NCI-H1694 treated with DMSO at 0.1 percent for 48 hours (cell line): ENCODE results near the gene GSN.
A peak's percentile ranks its signal among the peaks of the same experiment; 100 is the strongest.

ENCODE experiments used
- DNase-seq: peaks from one replicate; lab custom pipeline; 2025; lab: John Stamatoyannopoulos, UW

The GSN gene

GRCh38 chr9:121267689-121268597 lies at the start of gene GSN:
Gene GSN (plus strand): TSS chr9:121268162. CDS start chr9:121301972, 33,810 bp downstream.
- no peak for DNase-seq

DNA sequence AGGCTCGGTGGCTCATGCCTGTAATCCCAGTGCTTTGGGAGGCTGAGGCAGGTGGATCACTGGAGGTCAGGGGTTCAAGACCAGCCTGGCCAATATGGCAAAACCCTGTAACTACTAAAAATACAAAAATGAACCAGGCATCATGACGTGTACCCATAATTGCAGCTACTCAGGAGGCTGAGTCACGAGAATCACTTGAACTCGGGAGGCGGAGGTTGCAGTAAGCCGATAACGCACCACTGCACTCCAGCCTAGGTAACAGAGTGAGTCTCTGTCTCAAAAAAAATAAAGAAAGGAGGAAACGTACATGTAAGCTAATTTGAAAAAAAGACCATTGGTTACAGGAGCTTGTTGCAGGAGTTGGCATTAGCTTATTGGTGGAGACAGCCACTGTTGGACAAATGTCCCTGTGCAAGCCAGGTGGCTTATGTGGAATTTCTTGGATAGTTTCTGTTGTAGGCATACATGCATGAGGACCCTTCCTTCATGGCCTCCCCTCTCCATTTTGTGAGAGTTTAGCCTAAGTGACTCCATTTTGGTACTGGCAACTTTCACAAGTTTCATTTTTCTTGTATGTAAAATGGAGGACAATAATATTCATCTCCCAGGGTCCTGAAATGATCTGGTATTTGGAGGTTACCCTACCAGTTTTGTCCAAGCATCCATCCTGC lies 49.5 kb upstream of the GSN start:
- DNase-seq = no peak

- DNase-seq = no peak
These were observed 48.4 kb upstream of the GSN start for GRCh38 chr9:121219530-121219929.

DNA sequence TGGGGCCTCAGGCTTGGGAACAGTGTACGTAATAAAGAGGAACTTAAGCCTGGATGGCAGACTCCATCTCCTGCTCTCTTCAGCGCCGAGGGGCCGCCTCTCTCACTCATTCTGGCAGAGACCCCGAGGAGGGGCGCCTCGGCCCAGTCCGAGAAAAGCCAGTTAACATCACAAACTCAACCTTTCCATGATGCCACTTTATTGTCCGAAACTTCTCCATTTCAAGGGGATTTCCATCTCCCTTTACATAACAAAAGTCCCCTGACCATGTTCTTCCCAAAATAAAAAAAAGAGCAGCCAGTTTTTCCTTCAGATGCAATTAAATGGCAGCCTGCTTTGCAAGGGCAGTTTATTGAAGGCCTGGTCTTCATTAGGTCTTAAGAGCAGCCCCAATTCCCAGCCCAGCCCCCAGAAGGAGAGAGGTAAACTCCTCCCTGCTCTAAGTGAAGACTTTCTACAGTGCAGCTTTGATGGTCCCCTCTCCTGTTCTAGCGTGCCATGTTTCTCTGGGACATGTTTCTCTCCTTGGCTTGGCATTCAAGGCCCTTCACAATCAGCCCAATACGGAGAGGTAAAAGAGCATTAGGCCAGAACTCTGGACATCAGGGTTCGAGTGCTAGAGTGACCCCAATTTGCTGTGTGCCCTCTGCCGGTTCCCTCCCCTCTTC lies 46.8 kb upstream of the GSN start:
- no peak for DNase-seq

GRCh38 chr9:121221664-121222055 lies 46.3 kb upstream of the GSN start:
- DNase-seq = no peak

- peak; percentile 40 for DNase-seq
These were observed 45.3 kb upstream of the GSN start for GRCh38 chr9:121222524-121223171.

GRCh38 chr9:121225240-121225639 lies 42.7 kb upstream of the GSN start:
- no peak for DNase-seq

- no peak for DNase-seq
These were observed 41.8 kb upstream of the GSN start for GRCh38 chr9:121226175-121226574.

DNA sequence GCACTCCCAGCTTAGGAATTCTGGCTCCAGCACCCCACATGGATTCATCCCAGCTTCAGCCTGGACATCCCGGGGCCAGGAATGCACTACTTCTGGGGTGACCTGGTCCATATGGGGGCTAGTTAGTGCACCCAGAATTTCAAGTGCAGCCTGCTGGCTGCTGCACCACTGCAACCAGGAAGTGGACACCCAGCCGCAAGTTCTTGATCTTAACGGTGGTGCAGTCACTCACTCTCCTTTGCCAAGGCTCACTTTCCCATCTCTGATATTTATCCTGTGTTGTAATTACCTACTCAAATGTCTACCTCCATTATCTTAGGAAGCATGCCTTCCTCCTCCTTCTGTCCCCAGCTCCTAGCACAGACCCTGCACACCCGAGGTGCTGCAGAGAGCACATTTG lies 40.1 kb upstream of the GSN start:
- no peak for DNase-seq

DNA sequence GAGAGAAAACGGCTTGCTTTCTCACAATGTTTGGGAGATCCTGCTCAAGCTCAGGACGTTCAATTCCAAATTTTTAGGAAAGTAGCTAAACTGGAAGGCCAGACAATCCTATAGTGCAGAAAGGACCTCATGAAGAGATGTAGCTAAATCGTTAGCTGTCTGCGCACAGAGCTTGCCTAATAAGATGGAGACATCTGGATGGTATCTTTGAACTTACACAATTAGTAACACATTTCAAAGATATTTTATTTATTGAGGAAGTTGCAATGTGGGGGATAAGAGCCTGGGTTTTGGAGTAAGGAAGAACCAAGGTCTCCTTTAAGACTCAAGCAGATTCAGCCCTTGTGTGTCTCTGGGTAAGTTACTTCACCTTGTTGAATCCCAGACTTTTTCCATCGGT lies 37.7 kb upstream of the GSN start:
- DNase-seq = no peak

DNA sequence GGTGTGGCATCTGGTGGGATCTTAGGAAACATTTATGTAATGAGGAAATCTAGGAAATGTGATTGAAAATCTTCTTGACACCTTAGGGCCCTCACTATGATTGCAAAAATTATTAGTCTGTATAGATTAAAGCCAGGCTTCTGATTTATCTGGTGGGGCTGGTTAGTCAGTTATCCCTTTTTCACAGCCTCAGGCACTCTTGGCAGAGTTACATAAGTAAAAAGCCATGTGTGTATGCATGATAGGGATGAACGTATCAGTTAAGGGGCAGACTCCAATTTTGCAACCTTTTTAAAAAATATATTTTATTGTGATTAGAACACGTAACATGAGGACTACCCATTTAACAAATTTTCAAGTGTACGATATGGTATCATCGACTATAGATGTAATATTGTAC lies 35.7 kb upstream of the GSN start:
- DNase-seq = no peak

GRCh38 chr9:121233906-121234831 lies 33.8 kb upstream of the GSN start:
- DNase-seq = no peak

- DNase-seq = no peak
These were observed 33.2 kb upstream of the GSN start for GRCh38 chr9:121234832-121235161.

DNA sequence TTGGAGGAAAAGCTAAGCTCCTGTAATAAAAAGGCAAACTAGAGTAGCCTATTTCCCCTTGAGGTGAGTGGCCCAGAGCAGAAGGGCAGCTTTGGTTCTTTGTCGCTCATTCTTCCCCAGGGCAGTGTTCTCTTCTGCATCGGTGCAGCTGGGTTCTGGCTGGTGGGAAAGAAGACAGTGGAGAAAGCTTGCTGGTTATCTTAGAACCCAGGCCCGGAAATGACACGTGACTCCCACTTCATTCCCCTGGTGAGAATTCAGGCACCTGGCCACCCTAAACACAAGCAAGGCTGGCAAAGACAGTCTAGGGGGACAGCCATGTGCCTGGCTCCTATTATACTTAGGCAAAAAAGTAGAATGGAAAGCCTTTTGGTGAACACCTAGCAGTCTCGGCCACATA lies 32.5 kb upstream of the GSN start:
- no peak for DNase-seq

DNA sequence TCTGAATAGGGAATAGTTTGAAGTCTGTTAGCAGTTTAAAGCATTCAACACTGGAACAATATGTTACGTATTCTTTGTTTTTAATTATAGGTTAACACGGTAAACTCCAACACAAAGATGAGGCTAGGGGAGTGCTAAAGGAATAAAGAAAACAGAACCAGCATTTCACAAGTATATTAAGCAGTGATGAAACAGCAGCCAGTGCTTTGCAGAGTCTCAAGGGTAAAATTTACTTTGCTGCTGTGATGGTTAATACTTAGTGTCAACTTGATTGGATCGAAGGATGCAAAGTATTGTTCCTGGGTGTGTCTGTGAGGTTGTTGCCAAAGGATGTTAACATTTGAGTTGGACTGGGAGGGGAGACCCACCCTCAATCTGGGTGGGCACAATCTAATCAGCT lies 30.0 kb upstream of the GSN start:
- DNase-seq = no peak

DNA sequence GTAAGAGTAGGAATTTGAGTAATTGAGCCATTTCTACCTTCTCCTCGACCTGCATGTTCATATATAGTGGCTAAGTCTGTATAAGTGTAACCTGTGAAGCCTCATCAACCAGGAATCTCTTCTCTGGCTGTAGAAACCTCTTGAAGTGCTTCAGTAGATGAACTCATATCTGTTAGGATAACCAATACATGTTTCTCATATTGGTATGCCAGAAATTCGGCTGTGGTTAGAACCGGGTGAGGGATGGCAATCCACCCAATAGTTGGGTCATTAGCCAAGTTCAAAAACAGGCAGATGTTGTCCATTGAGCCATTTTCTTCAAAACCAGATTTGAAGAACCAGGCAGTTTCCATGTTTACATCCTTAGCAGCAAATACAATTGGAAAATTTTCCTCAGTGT lies 28.9 kb upstream of the GSN start:
- no peak for DNase-seq

- no peak for DNase-seq
These were observed 28.1 kb upstream of the GSN start for GRCh38 chr9:121239851-121240250.

DNA sequence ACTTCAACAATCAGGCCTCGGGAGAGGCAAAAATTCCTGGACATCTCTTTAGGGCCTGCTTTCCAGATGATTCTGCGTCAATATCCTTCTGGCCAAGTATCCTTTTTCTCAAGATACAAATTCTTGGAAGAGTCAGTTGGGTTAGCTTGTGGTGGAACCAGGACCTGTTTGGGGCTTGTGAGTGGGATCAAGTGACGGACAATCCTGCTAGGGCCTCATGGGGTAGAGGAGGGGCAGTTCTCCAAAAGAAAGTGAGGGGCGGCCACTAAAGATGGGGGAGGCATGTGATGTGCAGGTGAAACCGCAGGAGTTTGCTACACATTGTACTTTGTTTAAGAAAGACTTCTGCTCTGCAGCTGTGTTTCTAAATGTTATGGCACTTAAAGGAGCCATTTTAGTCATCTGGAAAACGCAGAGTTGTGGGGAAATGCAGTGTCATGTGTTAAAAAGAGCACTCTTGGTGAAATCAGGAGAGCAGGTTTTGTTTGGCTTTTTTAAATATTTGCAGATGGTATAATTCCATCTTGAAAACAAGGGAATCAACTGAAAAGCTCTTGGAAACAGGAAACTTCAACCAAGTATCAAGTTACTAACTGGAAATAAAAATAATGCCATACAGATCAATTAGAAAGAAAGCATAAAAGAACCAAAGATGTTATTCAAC lies 27.4 kb upstream of the GSN start:
- DNase-seq = no peak

- no peak for DNase-seq
These were observed 25.6 kb upstream of the GSN start for GRCh38 chr9:121242219-121242958.

DNA sequence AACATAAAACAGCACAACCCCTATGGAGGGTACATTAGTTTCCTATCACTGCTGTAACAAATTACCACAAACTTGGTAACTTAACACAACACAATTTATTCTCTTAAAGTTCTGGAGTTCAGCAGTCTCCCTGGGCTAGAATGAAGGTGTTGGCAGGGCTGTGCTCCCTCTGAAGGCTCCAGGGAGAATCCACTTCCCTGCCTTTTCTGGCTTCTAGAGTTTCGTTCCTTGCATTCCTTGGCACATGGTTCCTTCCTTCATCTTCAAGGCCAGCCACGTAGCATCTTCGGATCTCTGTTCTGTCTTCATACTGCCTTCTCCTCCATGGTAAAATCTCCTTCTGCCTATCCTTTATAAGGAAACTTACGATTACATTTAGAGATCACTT lies 25.0 kb upstream of the GSN start:
- no peak for DNase-seq
